Stimulated activated CD8-positive, alpha-beta memory T cell treated with anti-CD3 and anti-CD28 coated beads, Interleukin-15, amount 100 ng/mL, for 48 hours (primary cell): ENCODE results near the gene HS1BP3.

Experiments used
- DNase-seq, 2 donors: peaks; one replicate each; pipeline ENCODE4 v3.0.0-alpha.2; 2020; ENCODE audit warnings: low read depth in 2 of 2

Gene HS1BP3

DNA sequence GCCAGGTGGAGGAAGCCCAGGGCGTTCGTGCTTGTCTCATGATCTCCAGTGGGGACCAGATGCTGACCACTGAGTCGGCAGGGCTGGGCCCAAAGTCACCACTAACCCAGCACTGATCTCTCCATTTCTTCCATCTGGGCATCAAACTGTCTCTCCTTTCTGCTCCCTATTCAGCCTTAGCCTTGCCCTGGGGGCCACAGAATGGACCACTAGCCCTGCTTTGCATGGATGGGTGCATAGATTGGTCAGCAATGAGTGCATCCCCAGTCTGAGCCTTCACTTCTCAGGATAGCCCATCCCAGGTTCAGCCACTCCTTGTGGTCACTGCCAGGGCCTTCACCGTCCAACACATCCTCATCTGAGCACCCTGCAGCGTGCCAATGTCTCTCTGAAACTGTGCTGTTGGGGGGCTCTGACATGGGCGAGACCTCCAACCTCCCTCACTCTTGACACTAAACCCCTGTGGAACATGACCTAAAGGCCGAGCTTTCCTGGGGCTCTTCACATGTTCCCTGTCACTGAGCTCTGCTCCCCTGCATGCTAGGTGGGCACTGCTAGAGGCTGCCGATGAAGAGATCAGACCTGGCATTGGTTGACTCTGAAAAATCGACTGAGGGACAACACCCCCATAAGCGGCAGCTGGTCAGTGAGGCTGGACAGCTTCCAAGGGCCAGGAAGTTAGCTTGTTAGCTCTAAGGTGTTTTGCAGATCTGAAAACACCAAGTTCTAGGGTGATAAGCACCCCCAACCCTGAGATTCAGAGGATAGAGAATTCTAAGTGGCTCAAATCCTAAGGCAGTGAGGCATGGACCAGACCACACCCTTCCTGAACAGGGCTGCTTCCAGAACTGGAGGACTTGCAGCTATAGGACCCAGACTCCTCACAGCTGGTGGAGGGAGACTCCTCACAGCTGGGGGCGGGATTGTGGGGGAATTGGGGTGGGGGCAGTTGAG, 61.7 kb downstream of the HS1BP3 start:
- DNase-seq, result no peak

DNA sequence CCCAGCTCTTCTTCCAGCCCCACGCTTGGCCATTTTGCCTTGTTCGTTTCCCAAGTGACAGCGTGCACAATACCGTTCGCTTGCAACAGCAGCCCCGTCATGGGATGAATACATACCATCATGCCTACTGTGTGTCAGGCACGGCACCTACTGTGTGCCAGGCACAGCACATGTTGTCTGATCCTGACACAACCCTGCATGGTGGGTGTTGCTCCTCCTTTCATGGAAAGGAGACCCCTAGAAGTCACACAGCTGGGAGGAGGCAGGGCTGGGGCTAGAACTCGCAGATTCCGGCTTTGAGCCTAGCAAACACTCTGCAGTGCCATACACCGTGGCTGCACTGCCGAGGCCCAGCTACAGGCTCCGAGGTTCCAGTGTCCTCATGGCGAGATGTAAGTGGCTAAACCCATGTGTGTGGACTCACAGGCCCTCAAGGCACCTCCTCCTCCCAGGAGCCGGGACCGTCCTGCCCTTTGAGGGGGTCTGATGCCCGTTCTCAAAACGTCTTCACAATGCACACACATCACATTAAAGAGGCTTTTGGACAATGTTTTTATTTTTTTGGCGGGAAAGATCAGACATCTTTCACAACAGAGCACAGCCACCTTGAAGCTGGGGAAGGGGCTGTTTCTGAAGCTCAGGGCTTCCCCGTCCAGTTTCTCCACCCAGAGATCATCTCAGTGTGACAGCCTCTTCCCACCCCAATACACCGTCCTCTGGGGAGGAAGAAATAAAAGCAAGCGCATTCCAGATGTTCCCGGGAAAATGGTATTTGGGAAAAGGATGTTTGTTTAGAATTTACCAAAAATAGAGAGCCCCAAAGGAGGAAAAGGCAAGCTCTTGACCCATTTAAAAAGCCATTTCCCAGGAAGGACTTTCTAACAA, 64.9 kb downstream of the HS1BP3 start:
- no peak for DNase-seq

DNA sequence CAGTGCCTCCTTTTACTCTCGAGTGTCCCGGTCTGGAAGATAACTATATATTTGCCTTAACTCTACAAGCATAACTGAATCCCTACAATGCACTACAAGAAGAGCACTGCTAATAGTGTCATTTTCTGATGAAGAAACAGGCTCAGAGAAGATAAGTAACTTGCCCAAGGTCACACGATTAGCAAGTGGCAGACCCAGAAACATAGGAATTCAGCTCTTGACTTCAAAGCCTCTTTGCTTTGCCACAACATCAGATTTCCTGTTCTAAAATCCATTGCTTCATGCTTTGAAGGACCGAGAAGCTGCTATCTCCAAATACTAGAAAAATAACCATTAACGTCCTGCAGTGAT, 65.6 kb downstream of the HS1BP3 start:
- no peak for DNase-seq

DNA sequence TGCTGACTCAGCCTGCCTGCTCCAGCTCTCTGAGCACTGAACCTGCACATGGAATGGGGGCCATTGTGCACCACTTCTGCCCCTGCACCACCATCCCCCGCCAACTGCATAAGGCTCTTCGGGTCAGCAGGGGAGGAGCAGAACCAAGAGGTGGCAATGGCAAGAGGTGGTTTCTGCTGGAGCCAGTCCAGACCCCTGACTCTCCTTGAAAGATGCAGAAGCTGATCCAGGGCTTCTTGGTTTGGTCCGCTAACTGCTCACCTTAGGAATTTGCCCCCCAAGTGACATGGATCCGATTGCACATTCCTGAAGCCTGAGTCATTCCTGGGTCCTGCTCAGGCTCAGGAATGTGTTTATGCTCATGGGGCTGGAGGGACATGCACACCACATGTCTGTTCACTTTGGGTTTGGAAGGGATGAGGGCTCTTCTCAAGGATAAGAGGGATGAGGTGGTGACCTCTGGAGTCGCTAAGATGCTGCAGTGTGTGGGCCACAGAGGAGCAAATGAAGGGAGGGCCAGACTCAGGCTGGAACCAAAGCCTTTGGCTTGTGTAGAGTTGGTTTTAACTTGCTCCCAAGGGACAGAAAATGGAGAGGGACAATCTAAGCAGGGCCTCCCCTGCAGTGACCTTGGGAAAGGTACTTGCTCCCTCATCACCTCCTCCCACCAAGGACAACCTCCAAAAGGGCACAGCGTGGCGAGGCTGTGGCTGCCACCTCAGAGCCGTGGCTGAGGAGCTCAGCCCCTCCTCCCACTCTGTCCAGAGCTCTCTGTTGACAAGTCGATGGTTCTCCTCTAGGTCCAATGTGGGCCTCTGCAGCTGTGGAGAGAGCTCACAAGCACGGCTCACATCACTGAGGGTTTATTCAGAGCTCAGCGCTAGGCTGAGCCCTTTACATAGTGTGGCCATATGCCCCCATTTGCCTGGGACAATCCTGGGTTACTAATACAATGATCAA, 66.2 kb downstream of the HS1BP3 start:
- DNase-seq, result no peak

DNA sequence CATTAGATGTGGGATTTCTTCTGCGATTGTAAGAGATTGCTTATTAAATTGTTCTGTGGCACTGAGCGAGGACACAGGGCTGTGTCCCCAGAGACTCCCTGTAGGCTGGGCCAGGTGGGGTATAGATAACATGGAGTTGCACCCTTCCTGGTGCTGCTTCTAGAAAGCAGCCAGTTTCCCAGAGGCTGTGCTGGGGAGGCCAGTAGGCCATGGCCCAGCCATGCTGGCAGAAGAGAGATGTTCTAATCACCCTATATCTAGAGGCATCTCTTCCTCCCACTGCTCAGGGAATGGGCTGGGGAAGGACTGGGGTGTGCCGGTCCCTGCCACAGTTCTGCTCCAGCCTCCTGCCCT, 66.9 kb downstream of the HS1BP3 start:
- DNase-seq, result no peak

DNA sequence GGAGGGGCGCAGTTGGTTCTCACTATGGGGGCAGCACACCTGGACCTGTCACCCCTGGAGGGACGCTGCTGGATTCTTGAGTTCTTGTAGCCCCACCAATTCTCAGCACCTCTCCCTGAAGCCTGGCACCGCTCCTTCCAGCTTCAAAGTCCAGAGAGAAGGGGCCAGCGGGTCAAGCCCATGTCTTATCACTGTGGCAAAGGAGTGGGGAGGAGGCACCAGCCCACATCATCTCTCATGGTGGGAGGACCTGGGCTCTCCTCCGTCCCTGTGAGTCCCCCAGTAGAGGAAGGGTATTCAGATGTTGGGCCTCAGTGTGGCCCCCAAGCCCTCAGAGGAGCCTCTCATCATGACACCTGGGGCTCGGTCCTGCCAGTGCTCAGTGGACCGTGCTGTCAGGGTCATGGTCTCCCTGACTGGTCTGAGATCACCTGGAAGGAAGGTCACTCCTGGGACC, 67.4 kb downstream of the HS1BP3 start:
- DNase-seq, result no peak

DNA sequence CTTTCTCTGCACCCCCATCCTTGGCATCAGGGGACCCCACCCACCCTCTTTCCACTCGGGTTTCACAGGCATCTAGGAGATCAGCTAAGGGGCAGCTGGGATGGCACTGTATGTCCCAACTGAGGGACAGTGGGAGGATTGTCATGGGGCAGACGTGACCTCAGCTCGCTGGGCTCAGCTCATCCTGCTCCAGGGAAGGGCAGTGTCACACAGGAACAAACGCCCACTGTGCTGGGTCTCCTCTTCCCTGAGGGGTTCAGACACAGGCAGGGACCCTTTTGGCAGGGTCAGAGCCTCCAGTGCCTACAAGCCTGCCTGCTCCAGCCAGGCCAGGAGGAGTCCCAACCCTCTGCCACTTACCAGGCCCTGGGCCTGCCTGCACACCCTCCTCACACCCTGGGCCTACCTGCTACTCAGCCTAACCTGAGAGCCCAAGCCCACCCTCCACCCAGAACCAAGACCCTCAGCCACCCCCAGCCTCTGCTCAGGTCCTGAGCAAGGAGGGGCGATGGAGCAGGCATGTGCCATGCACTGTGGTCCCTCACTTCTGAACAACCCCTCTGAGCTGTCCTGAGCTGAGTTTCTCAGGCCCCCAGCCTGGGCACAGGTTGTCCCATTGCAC, 68.2 kb downstream of the HS1BP3 start:
- DNase-seq, result no peak

DNA sequence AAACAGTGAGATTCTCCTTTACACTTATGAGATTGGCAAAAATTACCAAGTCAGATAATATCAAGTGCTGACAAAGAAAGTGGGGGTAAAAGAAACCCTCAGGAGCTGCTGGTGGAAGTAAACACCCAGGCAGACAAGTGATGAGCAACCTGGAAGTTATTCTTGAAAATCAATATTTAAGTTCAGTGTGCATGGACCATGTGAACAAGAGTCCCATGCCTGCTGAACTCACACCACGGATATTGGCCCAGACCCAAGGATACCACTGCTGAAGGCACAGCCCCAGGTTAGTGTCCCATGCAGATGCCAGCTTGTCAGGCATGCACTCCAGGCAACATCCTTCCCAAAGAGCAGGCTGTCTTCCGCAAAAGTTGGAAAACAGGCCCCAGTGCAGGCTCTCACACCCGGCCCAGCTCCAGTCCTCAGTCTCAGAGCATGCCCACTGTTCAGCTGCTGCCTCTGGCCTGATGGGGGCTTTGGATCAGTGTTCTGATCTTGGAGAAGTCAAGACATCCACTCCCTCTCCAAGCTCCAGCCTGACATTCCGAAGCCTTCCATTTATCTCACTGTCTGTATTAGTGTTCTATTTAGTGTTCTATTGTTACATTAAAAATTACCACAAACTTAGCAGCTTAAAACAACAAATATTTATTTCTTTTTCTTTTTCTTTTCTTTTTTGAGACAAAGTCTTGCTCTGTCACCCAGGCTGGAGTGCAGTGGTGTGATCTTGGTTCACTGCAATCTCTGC, 70.0 kb downstream of the HS1BP3 start:
- no peak for DNase-seq

DNA sequence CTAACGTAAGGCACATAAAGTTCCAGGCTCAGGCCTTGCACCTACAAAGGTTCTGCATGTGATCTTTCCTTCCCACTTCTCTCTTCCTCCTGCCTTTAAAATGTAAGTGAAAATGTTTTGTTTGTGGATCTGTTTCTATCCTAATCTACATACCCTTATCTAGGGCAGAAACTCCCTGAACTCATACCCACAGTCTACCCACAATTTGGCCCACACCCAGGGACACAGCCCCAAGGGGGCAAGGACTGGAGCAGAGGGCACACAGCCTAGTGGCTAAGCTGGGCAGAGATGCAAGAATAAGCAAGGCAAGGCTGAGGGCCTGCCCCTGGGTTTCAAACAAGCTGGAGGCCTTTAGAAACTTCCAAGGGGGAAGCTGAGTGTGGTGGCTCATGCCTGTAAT, 71.0 kb downstream of the HS1BP3 start:
- no peak for DNase-seq

DNA sequence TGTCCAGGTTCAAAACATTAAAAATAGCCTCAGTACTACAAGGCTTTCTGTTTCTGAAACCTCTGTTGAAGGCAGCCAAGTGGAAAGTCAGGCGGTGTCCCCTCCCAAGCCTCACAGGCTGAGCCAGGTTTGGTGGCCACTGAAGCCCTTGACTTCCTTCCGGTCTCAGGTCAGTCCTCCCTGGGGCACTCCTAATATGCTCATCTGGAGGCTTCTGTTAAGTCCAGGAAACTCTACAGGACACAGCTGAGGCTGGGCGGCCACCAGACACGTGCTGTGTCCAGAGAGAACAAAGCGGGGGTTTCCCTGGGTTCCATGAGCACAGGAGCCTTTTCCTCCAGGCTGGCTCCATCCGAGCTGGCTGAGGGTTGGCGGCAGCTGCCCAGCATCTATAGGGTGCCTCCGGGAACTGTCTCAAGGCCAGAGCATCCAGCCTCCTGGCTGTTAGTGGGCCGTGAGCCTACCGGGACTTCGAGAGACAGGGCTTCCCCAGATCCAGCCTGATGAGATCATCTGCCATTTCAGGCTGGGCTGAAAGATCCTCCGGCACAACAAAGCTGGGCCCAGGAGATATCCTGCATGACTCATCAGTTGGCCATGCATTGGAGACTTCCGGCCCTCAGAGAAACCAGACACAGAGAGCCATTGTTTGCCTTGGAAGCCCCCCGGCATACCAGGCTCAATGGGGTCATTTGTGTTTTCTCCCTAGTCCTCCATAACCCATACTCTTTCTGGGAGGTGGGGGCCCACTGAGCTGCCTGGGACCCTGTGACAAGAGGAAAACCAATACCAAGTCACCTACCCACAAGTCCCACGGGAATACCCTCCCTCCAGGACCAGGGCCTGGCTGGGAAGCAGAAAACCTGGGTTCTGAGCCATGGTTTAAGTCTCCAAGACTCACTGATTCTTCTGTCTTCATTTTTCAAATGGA, 71.7 kb downstream of the HS1BP3 start:
- no peak for DNase-seq

DNA sequence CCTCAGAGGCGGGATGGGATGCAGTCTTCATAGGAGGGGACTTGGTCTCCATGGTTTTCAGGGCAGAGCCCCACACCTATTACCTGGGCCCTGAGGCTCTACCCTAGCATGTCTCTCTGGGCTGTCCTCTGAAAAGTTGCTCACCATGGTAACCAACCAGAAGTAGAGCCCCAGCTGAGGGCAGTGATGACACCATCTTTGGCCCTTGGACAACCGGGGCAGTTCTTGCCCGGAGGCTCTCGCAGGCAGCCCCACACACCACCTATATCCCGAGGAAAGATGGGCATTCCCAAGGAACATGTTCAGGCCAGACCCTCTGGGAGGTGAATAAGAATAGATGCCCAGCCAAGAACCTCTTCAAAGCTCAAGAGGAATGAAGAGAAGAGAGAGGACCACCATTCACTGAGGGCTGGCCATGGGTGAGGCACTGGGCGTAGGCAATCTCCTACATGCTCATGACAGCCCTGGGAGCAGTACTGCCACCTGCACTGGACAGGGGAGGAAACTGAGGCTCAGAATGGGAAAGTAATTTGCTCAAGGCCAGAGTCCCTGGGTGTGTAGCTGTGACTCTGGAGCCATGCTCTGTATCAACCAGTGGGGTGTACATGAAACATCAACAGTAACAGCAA, 72.5 kb downstream of the HS1BP3 start:
- no peak for DNase-seq

DNA sequence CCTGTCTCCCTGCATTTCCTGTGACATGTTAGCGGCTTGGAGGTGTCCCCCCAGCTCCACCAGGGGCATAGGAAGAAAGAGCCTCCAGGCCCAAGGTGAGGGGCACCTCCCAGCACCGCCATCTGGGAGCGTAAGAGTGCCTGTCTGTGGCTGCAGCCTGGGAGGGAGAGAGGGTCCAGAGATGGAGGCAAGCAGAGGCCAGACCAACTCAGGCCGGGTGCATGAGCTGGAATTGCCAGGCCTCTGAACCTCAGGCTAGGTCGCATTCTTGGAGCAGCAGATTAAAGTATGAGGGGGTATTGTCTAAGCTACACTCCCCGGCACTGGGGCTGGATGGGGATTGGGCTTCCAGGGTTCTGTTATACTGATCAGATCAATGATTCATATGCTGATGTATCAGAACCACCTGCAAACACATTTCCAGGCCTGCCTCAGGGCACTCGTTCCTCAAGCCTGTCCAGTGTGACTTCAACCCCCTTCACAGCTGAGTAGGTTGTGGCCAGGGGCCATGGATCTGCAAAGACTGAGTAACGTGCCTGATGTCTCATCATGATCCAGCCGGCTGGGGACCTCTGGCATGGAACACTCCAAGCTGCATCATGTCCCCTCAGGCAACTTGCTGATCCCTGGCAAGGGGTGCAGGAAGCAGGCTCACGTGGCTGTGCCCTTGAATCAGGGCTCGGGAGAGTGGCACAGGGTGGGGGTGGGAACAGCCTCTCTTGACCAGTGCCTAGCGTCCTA, 73.2 kb downstream of the HS1BP3 start:
- no peak for DNase-seq

DNA sequence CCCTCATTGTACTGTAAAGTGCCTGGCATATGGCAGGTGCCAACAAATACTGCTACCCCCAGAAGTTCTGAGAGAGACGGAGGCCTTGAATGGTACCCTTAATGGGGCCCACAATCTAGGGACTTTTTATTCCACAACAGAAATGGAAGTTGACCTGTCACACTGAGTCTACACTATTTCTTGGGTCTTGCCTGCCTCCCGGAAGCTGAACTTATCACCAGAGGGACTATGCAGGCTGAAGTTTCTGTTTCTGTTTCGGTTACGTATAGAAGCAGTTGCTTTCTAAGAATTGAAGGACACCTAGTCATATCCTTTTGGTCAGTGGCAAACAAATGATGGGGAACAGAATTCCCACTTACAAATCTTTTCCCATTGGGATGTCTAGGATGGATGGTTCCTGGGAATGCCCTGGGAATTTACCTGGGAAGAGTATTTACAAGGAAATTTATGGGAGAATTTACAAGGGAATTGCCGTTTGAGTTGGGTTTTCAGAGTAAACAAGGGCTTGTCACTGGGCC, 74.2 kb downstream of the HS1BP3 start:
- no peak for DNase-seq

DNA sequence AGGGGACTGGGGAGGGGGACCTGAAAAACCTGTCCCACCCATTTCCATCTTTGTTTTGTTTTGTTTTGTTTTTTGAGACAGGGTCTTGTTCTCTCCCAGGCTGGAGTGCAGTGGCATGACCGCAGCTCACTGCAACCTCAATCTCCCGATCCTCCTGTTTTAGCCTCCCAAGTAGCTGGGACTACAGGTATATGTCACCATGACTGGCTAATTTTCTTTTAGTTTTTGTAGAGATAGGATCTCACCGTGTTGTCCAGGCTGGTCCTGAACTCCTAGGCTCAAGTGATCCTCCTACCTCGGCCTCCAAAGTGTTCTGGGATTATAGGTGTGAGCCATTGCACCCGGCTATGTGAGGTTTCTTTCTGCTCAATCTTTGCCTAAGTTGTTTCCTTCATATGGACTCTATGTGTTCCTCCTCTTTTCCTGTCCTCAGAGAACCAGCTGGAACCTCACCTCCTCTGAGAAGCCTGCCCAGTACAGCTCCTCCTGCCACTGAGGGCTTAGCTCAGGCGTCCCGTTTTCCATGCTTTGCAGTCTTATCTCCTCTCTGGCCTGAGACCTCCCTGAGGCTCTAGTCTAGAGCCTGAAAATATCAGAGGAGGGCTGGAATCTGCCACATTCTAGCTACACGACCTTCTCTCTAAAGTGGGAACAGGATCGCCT, 74.8 kb downstream of the HS1BP3 start:
- DNase-seq, result no peak

DNA sequence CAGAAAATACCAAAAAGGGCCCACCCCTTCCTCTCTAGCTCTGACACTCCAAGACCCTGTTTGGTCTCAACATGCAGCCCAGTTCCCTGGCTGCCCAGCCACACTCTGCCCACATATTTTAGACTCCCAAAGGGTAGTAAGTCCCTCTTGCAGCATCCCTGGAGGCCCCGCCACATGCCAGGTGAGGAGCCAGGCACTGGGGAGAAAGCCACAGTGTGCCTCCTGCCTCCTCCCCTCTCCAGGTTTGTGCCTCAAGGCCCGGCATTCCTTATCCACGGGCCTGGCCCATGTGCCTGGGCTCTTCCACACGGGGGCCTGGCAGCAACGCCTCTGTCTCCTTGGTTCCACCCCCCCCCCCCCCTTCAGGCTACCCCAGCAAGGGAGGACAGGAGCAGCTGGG, 75.5 kb downstream of the HS1BP3 start:
- no peak for DNase-seq

DNA sequence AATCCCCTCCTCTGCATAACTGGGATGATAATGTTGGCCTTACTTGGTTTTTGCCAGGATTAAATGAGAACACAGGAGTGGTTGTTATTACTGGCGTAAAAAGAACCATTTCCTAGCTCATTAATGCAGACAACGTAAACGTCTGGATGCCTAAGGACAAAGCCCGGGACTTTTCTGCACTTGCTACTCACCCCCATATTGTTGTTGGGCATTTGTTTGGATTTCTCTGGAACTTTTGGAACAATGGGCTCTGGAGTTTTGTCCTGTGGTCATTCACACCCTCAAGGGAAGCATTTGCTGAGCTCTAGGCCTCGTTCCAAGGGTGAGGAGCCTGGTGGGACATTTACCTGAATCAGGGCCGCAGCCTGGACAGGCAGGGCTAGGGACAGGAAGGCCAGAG, 76.0 kb downstream of the HS1BP3 start:
- DNase-seq, result no peak

DNA sequence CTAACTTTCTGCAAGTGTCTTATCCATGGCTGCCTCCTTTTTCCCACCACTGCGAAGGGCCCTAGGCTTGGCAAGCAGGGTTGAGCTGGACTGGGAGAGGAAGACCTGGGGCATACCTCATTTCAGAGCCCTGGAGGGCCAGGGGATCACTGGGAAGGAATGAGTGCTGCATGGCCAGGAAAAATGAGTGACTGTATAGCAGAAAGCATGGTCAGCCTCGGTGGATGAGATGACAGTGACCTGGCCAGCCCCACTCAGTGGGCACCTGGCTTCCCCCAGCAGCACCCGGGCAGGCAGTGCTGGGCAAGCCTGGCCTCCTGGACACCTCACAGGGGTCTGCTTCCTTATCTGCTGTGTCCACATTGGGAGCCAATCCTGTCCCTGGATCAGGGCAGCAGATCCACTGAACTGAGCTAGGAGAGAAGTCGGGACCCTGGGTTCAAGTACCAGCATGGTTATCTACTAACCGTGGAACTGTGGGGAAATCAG, 76.4 kb downstream of the HS1BP3 start:
- DNase-seq, result no peak
